A673 (cell line): ENCODE measurements around the gene R3HDM1.

ENCODE experiments used
- EZH2 ChIP-seq: fragments of 200-600 bp; sonication (generic); IDR thresholded peaks from 2 replicates; pipeline ENCODE4 v1.6.1; 2017; ENCODE audit warnings: borderline replicate concordance, low read depth, mild to moderate bottlenecking, mixed read lengths, antibody characterized with exemption, low read length; ENCODE audit not compliant: poor library complexity, severe bottlenecking
- TF ChIP-seq, protein P1 (sequence below): fragments of 300-800, 200-600 bp; sonication (generic); conservative IDR thresholded peaks from 2 replicates; pipeline ENCODE4 v1.5.1; 2017; ENCODE audit warnings: low read depth, mild to moderate bottlenecking, antibody characterized with exemption, low read length, moderate library complexity, mixed read lengths

DNA sequence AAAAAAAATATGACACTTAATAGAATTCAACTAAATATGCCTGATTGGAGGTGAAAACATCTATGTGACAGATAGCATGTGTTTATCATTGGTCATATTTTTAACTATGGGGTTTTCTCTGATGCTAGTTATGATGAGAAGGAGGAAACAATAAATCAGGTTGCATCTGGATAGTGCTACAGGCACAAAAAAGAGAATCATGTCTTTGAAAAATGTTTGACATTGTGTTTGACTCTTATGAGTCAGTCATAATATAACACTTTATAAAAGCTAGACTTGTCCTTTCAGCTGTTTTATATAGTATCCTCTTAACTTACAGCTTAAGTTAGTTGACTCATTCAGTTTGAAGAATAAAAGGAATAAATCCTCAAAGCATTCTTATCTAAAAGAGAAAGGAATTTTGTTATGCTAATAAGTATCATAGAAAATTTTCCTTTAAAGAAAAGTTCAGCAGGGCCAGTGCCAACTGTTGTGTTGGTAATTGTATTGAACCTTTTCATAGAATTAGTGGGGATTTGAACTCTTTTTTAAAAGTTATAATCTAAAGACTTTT, 131.9 kb downstream of the R3HDM1 start:
- TF ChIP-seq, protein P1, sequence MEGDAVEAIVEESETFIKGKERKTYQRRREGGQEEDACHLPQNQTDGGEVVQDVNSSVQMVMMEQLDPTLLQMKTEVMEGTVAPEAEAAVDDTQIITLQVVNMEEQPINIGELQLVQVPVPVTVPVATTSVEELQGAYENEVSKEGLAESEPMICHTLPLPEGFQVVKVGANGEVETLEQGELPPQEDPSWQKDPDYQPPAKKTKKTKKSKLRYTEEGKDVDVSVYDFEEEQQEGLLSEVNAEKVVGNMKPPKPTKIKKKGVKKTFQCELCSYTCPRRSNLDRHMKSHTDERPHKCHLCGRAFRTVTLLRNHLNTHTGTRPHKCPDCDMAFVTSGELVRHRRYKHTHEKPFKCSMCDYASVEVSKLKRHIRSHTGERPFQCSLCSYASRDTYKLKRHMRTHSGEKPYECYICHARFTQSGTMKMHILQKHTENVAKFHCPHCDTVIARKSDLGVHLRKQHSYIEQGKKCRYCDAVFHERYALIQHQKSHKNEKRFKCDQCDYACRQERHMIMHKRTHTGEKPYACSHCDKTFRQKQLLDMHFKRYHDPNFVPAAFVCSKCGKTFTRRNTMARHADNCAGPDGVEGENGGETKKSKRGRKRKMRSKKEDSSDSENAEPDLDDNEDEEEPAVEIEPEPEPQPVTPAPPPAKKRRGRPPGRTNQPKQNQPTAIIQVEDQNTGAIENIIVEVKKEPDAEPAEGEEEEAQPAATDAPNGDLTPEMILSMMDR = no peak
- TF ChIP-seq EZH2 = no peak
